Sciatic nerve (tissue), 2 donors: ENCODE results near the gene PIGZ. TPM values are rescaled to one million over a fixed set of nuclear protein-coding genes. Genes with fewer than 3 reads are reported as not detected.

ENCODE experiments used
- ATAC-seq: fragments of 200-7000 bp; cut with Tn5 transposase; one replicate; pipeline ENCODE4 v1.9.1; 2020; ENCODE audit warnings: mild to moderate bottlenecking, moderate library complexity
- DNase-seq: peaks from one replicate; pipeline ENCODE4 v3.0.0-alpha.2; 2020; ENCODE audit warnings: low spot score
- intact Hi-C: fragments of 100-400 bp; cut with DNase I; formaldehyde crosslinking; loops from one replicate; pipeline ENCODE4 v1.14.2; 2022
- total RNA-seq: library from RNA; stranded (reverse); fragmentation: NEBNext Ultra II Directional; extraction: Animal tissue kit (Norgen Biotek cat#: 25700); gene quantifications from one replicate; pipeline ENCODE4 v1.2.1, GENCODE V29; 2021
- donor health status: DM: no; HTN: no; CAD: no.
- donor health status: DM: no; HTN: no; CAD: no.

The PIGZ gene
- total RNA-seq, 1 donor from 2014 or later, result 5.4 TPM

- ATAC-seq (no peak), DNase-seq (no peak)
- intact Hi-C loops, result no loop called here
These were observed 35.1 kb upstream of the PIGZ start for GRCh38 chr3:197003461-197004385.

GRCh38 chr3:197002701-197003454 is 34.2 kb upstream of the PIGZ start:
- DNase-seq, result peak; percentile 85
- ATAC-seq, result peak; percentile 71
- intact Hi-C loops, result no loop called here

GRCh38 chr3:197001972-197002700 is 33.5 kb upstream of the PIGZ start:
- ATAC-seq (peak; percentile 43), DNase-seq (peak; percentile 72)
- intact Hi-C loops, result no loop called here

- ATAC-seq (peak; percentile 2), DNase-seq (peak; percentile 51)
- intact Hi-C loops, result no loop called here
These were observed 32.7 kb upstream of the PIGZ start for GRCh38 chr3:197001106-197001971.

- ATAC-seq (no peak), DNase-seq (no peak)
- intact Hi-C loops, result no loop called here
These were observed 31.6 kb upstream of the PIGZ start for GRCh38 chr3:197000211-197000610.

- DNase-seq, result no peak
- ATAC-seq, result no peak
- intact Hi-C loops, result no loop called here
These were observed 30.5 kb upstream of the PIGZ start for GRCh38 chr3:196998966-196999760.

GRCh38 chr3:196997311-196997710 is 28.7 kb upstream of the PIGZ start:
- peak; percentile 44 for DNase-seq
- no peak for ATAC-seq
- intact Hi-C loops, result no loop called here

- intact Hi-C loops, result no loop called here
- DNase-seq, result peak; percentile 51
- no peak for ATAC-seq
These were observed 28.0 kb upstream of the PIGZ start for GRCh38 chr3:196996454-196997265.

- DNase-seq (peak; percentile 41), ATAC-seq (no peak)
- intact Hi-C loops, result no loop called here
These were observed 27.2 kb upstream of the PIGZ start for GRCh38 chr3:196995646-196996355.

GRCh38 chr3:196995027-196995426 is 26.4 kb upstream of the PIGZ start:
- DNase-seq (peak; percentile 18), ATAC-seq (no peak)
- intact Hi-C loops, result no loop called here

GRCh38 chr3:196994056-196994455 is 25.4 kb upstream of the PIGZ start:
- ATAC-seq (no peak), DNase-seq (peak; percentile 38)
- intact Hi-C loops, result no loop called here

- ATAC-seq (no peak), DNase-seq (peak; percentile 33)
- intact Hi-C loops, result no loop called here
These were observed 23.9 kb upstream of the PIGZ start for GRCh38 chr3:196992461-196993065.

- peak; percentile 47 for DNase-seq
- intact Hi-C loops, result no loop called here
These were observed 23.2 kb upstream of the PIGZ start for GRCh38 chr3:196991581-196992460.

GRCh38 chr3:196990601-196991007 is 22.0 kb upstream of the PIGZ start:
- peak; percentile 43 for DNase-seq
- intact Hi-C loops, result no loop called here
- no peak for ATAC-seq

More at GRCh38 chr3:196991581-196992460, 23.2 kb upstream of the PIGZ start:
- no peak for ATAC-seq

- ATAC-seq (no peak), DNase-seq (peak; percentile 35)
- intact Hi-C loops, result no loop called here
These were observed 21.2 kb upstream of the PIGZ start for GRCh38 chr3:196989721-196990262.
